Ovary (tissue), 3 donors: ENCODE results near the gene PIAS4.

ENCODE experiments used
- CTCF ChIP-seq, 3 donors: fragments of 450-650 bp in 2 of 3; fragments of 200-600 bp in 1 of 3; IDR thresholded peaks; one replicate each; pipeline versions ENCODE4 v1.5.1 to v1.8.0; 2016 to 2022; ENCODE audit warnings: antibody characterized with exemption in 3 of 3, mild to moderate bottlenecking in 1 of 3
- EP300 ChIP-seq: sonication (generic); formaldehyde crosslinking; IDR thresholded peaks from one replicate; pipeline ENCODE4 v1.6.1; 2017; ENCODE audit warnings: antibody characterized with exemption
- POLR2A ChIP-seq: fragments of 450-650 bp; IDR thresholded peaks from one replicate; pipeline ENCODE4 v1.6.1; 2017; ENCODE audit warnings: antibody characterized with exemption, mild to moderate bottlenecking, moderate library complexity
- donor health status: DM: no; HTN: no; CAD: no.

GRCh38 chr19:4053423-4054324 is 46.1 kb downstream of the PIAS4 start:
- no peak for TF ChIP-seq CTCF (IDR thresholded peaks at IDR 0.05)
- no peak for TF ChIP-seq POLR2A
- TF ChIP-seq EP300 = no peak
